ENCODE results near the gene SELENOH.
A peak's percentile ranks its signal among the peaks of the same experiment; 100 is the strongest.

Gene SELENOH

GRCh38 chr11:57781529-57781943 lies 40.2 kb downstream of the SELENOH start:
- DNase-seq (ENCODE audit: low spot score), result no peak

- DNase-seq (ENCODE audit: low spot score), result no peak
Observed at GRCh38 chr11:57785072-57785471, 43.8 kb downstream of the SELENOH start.

GRCh38 chr11:57786436-57786835 lies 45.1 kb downstream of the SELENOH start:
- DNase-seq (ENCODE audit: low spot score), result no peak

- no peak for DNase-seq (ENCODE audit: low spot score)
Observed at GRCh38 chr11:57787006-57787604, 45.8 kb downstream of the SELENOH start.

- DNase-seq (ENCODE audit: low spot score), result peak; percentile 27
Observed at GRCh38 chr11:57787920-57788702, 46.8 kb downstream of the SELENOH start.

- DNase-seq (ENCODE audit: low spot score), result no peak
Observed at GRCh38 chr11:57788703-57789088, 47.4 kb downstream of the SELENOH start.

GRCh38 chr11:57791321-57792059 lies 50.2 kb downstream of the SELENOH start:
- DNase-seq (ENCODE audit: low spot score), result no peak

- no peak for DNase-seq (ENCODE audit: low spot score)
Observed at GRCh38 chr11:57792060-57792541, 50.8 kb downstream of the SELENOH start.

- DNase-seq (ENCODE audit: low spot score), result no peak
Observed at GRCh38 chr11:57792870-57793269, 51.6 kb downstream of the SELENOH start.

Measured in AG20443 (cell line).